Activated T-helper 1 cell treated with Interleukin-2 at 50 U/mL for 16 hours (primary cell): ENCODE data around the gene HIKESHI.
"Not testable (repeated sequence)": the region's sequence is repeated elsewhere in the genome, so short reads cannot be mapped to it uniquely, and the experiment has no call there.

Experiments
- DNase-seq: peaks from one replicate; pipeline ENCODE4 v3.0.0-alpha.2; 2020; ENCODE audit warnings: low read depth

HIKESHI gene

GRCh38 chr11:86292912-86293616 is 9.0 kb upstream of the HIKESHI start:
- DNase-seq, result no peak

GRCh38 chr11:86294026-86294425 is 8.0 kb upstream of the HIKESHI start:
- no peak for DNase-seq

GRCh38 chr11:86301742-86302091 is 323 bp upstream of the HIKESHI start:
- no peak for DNase-seq

GRCh38 chr11:86303257-86303656 is 1.2 kb downstream of the HIKESHI start:
- DNase-seq, result no peak

GRCh38 chr11:86308710-86309109 is 6.7 kb downstream of the HIKESHI start:
- DNase-seq, result not testable (repeated sequence)

- no peak for DNase-seq
Measured at GRCh38 chr11:86313793-86314192, 11.8 kb downstream of the HIKESHI start.

GRCh38 chr11:86314636-86315035 is 12.6 kb downstream of the HIKESHI start:
- no peak for DNase-seq

- no peak for DNase-seq
Measured at GRCh38 chr11:86335131-86335767, 33.2 kb downstream of the HIKESHI start.

- no peak for DNase-seq
Measured at GRCh38 chr11:86337227-86337626, 35.2 kb downstream of the HIKESHI start.

- DNase-seq, result no peak
Measured at GRCh38 chr11:86341382-86341781, 39.3 kb downstream of the HIKESHI start.

- DNase-seq, result no peak
Measured at GRCh38 chr11:86346513-86346912, 44.5 kb downstream of the HIKESHI start.

- no peak for DNase-seq
Measured at GRCh38 chr11:86355256-86355655, 53.2 kb downstream of the HIKESHI start.

- not testable (repeated sequence) for DNase-seq
Measured at GRCh38 chr11:86357412-86357811, 55.4 kb downstream of the HIKESHI start.

GRCh38 chr11:86358720-86359119 is 56.7 kb downstream of the HIKESHI start:
- no peak for DNase-seq

GRCh38 chr11:86360775-86361395 is 58.8 kb downstream of the HIKESHI start:
- DNase-seq, result no peak

GRCh38 chr11:86363424-86363823 is 61.4 kb downstream of the HIKESHI start:
- DNase-seq, result no peak

GRCh38 chr11:86365546-86365945 is 63.5 kb downstream of the HIKESHI start:
- DNase-seq, result no peak

- no peak for DNase-seq
Measured at GRCh38 chr11:86369668-86370067, 67.6 kb downstream of the HIKESHI start.

GRCh38 chr11:86370171-86370570 is 68.1 kb downstream of the HIKESHI start:
- no peak for DNase-seq

- DNase-seq, result no peak
Measured at GRCh38 chr11:86370922-86371594, 69.0 kb downstream of the HIKESHI start.

GRCh38 chr11:86372041-86372440 is 70.0 kb downstream of the HIKESHI start:
- no peak for DNase-seq

GRCh38 chr11:86372586-86372985 is 70.5 kb downstream of the HIKESHI start:
- DNase-seq, result no peak

- DNase-seq, result no peak
Measured at GRCh38 chr11:86374069-86374468, 72.0 kb downstream of the HIKESHI start.
